ENCODE measurements around the gene ART5. TPM values are rescaled to one million over a fixed set of nuclear protein-coding genes. Genes with fewer than 3 reads are reported as not detected.
"Not testable (repeated sequence)": the region's sequence is repeated elsewhere in the genome, so short reads cannot be mapped to it uniquely, and the experiment has no call there.

ART5 gene
- total RNA-seq, 1 donor from 2014 or later, result 0.54 TPM

DNA sequence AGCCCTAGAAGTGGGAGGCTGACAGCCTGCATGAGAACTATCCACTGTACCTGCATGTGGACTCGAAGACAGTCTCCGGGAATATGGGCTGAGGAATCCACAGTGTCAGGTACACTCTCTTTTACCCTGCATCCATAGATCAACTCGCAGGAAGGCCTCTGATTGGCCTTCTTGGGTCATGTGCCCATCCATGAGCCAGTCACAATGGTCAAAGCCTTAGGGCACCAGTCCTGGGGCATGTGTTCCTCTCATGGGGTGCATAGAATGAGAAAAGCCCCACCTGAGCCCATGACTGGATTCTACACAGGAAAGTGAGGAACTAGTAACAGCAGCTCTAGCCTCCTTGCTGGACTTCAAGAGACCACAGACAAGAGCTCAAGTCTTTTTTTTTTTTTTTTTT lies 13.8 kb upstream of the ART5 start:
- Histone ChIP-seq H3K27me3 (ENCODE audit: control insufficient read depth, insufficient read depth, low read length) (peaks cover 4% of the 10 kb centered on the region), H3K36me3 (ENCODE audit: control insufficient read depth, insufficient read depth, low read length) (no peaks in the 10 kb centered on the region), H3K4me3 (ENCODE audit: low read depth, low read length) (no peak overlapping the region)
- TF ChIP-seq, protein P1, sequence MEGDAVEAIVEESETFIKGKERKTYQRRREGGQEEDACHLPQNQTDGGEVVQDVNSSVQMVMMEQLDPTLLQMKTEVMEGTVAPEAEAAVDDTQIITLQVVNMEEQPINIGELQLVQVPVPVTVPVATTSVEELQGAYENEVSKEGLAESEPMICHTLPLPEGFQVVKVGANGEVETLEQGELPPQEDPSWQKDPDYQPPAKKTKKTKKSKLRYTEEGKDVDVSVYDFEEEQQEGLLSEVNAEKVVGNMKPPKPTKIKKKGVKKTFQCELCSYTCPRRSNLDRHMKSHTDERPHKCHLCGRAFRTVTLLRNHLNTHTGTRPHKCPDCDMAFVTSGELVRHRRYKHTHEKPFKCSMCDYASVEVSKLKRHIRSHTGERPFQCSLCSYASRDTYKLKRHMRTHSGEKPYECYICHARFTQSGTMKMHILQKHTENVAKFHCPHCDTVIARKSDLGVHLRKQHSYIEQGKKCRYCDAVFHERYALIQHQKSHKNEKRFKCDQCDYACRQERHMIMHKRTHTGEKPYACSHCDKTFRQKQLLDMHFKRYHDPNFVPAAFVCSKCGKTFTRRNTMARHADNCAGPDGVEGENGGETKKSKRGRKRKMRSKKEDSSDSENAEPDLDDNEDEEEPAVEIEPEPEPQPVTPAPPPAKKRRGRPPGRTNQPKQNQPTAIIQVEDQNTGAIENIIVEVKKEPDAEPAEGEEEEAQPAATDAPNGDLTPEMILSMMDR (IDR thresholded peaks at IDR 0.05; ENCODE audit: insufficient read depth, low read length, poor library complexity, severe bottlenecking), result no peak
- DNase-seq (ENCODE audit: low read depth), result no peak

DNA sequence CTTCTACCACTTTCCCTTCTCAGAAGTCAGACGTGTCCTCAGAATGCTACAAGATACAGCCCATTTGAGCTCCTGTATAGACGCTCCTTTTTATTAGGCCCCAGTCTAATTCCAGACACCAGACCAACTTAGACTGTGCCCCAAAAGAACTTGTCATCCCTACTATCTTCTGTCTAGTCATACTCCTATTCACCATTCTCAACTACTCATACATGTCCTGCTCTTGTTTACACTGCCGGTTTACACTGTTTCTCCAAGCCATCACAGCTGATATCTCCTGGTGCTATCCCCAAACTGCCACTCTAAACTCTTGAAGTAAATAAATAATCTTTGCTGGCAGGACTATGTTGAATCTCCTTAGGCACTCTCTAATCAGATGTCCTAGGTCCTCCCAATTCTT lies 10.7 kb upstream of the ART5 start:
- not testable (repeated sequence) for H3K36me3 ChIP-seq (ENCODE audit: control insufficient read depth, insufficient read depth, low read length)

DNA sequence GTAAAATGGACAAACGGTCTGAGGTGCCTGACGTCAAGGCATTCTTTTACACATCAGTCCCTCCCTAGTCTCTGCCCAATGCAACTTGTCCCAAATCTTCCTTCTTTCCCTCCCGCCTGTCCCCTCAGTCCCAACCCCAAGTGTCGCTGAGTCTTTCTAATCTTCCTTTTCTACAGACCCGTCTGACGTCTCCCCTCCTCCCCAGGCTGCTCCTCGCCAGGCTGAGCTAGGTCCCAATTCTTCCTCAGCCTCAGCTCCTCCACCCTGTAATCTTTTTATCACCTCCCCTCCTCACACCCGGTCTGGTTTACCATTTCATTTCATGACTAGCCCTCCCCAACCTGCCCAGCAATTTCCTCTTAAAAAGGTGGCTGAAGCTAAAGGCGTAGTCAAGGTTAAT lies 7.6 kb upstream of the ART5 start:
- H3K27me3 ChIP-seq (ENCODE audit: control insufficient read depth, insufficient read depth, low read length), result peaks cover 11% of the 10 kb centered on the region
- not testable (repeated sequence) for DNase-seq (ENCODE audit: low read depth); H3K4me3 ChIP-seq (ENCODE audit: low read depth, low read length)

More for the DNA sequence above, 10.7 kb upstream of the ART5 start:
- H3K4me3 ChIP-seq (ENCODE audit: low read depth, low read length); DNase-seq (ENCODE audit: low read depth): not testable (repeated sequence)
- H3K27me3 ChIP-seq (ENCODE audit: control insufficient read depth, insufficient read depth, low read length), result peaks cover 11% of the 10 kb centered on the region

DNA sequence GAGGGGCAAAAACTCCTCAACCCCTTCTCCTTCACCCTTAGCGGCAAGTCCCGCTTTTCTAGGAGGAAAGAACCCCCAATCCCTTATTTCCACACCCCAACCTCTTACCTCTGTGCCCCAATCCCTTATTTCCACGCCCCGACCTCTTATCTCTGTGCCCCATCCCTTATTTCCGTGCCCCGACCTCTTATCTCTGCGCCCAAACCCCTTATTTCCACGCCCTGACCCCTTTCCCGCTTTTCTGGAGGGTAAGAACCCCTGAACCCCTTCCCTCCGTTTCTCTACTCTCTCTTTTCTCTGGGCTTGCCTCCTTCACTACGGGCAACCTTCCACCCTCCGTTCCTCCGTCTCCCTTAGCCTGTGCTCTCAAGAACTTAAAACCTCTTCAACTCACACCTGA lies 7.1 kb upstream of the ART5 start:
- H3K36me3 ChIP-seq (ENCODE audit: control insufficient read depth, insufficient read depth, low read length); H3K4me3 ChIP-seq (ENCODE audit: low read depth, low read length); DNase-seq (ENCODE audit: low read depth): not testable (repeated sequence)
- H3K27me3 ChIP-seq (ENCODE audit: control insufficient read depth, insufficient read depth, low read length), result peaks cover 11% of the 10 kb centered on the region

More for the DNA sequence above, 7.6 kb upstream of the ART5 start:
- not testable (repeated sequence) for H3K36me3 ChIP-seq (ENCODE audit: control insufficient read depth, insufficient read depth, low read length)

DNA sequence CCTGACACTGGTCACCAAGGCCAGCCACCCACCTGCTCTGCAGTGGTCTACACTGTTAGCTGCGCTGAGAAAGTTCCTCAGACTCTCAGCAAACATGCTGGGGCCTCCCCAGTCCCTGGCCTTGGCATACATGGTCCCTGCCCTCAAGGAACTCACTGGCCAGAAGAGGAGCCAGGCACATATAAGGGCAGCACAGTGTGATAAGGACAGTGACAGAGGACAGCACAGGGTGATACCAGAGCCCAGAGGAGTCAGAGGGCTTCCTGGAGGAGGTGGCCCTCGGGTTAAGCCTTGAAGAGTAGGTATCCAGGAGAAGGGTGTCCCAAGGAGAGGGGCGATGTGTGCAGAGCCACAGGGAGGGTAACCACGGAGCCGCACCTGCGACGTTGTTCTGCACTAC lies 3.8 kb upstream of the ART5 start:
- TF ChIP-seq, protein P1 (IDR thresholded peaks at IDR 0.05; ENCODE audit: insufficient read depth, low read length, poor library complexity, severe bottlenecking), result no peak
- Histone ChIP-seq H3K27me3 (ENCODE audit: control insufficient read depth, insufficient read depth, low read length) (peaks cover 21% of the 10 kb centered on the region), H3K36me3 (ENCODE audit: control insufficient read depth, insufficient read depth, low read length) (no peaks in the 10 kb centered on the region), H3K4me3 (ENCODE audit: low read depth, low read length) (no peak overlapping the region)
- no peak for DNase-seq (ENCODE audit: low read depth)

DNA sequence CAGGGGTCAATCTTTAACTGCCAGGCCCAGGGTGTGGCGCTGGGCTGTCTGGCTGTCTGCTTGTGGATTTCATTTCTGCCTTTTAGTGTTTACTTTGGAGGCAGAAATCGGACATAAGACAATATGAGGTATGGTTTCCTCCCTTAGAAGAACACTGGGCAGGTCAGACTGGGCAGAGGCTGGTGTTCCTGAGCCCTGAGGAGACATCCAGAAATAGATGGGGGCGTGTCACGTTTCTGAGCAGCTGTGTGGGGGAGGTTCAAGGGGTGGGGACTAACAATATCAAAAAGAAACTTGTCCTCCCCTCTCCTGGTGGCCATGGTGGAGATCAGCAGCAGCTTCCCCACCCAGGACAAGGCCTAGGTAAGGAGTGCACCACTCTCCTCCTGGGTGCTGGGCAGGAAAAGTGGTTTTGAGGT lies 3.0 kb upstream of the ART5 start, which contains the start of gene ART1:
Gene ART1, plus strand, starts transcription at position 312 of the 419 bp plus-strand sequence. CDS start 14,086 bp downstream, outside the sequence.
- H3K4me3 ChIP-seq (ENCODE audit: low read depth, low read length), result no peak within 1 kb of the TSS
- TF ChIP-seq, protein P1 (IDR thresholded peaks at IDR 0.05; ENCODE audit: insufficient read depth, low read length, poor library complexity, severe bottlenecking), result no peak
- DNase-seq (ENCODE audit: low read depth), result no peak
- no peaks in the 10 kb centered on the region for H3K36me3 ChIP-seq (ENCODE audit: control insufficient read depth, insufficient read depth, low read length)
- peaks cover 21% of the 10 kb centered on the region for H3K27me3 ChIP-seq (ENCODE audit: control insufficient read depth, insufficient read depth, low read length)

DNA sequence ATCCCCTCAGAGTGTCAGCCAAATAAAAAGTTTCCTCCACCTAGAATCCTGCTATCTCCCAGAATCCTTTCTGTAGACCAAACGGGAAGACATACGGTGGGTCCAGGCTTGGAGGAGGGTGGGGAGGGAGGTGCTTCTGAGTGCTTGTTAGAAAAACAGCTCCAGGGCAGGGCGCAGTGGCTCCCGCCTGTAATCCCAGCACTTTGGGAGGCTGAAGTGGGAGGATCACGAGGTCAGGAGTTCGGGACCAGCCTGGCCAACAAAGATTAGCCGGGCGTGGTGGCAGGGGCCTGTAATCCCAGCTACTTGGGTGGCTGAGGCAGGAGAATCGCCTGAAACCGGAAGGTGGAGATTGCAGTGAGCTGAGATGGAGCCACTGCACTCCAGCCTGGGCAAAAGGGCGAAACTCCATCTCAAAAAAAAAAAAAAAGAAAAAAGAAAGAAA lies 1.3 kb upstream of the ART5 start:
- not testable (repeated sequence) for H3K4me3 ChIP-seq (ENCODE audit: low read depth, low read length); H3K36me3 ChIP-seq (ENCODE audit: control insufficient read depth, insufficient read depth, low read length); DNase-seq (ENCODE audit: low read depth)
- H3K27me3 ChIP-seq (ENCODE audit: control insufficient read depth, insufficient read depth, low read length), result peaks cover 12% of the 10 kb centered on the region

DNA sequence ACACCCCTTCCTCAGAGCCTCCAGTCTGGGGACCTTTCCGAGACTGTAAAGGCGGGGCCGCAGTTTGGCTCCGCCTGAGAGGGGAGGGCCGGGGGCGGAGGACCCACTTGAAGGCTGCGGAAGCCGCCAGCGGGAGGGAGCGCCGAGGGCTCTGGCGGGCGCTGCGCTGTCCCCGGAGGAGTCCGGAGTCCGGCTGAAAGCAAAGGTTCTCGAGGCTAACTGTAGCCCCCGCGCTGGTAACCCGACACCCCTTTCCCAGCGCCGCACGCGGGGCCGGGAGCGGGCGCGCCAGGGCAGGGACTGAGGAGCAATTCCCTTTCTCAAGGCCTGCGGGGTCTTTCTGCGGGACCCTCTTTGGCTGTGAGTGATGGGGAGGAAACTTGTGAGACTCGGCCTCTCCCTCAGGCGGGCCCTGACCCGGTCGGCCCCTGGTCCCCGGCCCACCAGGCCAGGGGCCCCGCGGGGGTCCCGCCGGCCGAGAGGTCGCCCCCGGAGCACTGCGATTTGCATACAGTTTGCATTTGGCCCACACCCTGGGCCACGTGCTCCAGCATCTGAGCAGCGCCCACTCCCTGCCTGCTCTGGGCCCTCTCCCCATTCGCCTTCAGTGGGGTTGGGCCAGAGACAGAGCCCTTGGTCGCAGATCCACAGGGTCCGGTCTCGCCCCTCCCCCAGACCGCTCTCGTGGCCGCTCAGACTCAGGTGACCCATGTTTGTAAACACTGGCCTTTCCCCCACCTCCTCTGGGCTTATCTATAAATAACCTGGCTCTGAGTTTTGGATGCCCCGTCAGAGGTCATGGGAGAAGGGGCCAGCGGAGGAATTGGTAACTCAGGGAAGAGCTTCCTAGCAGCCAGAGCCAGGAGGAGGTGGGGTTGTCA lies 519 bp upstream of the ART5 start:
- peak overlapping the region; percentile 49 for H3K4me3 ChIP-seq (ENCODE audit: low read depth, low read length)
- TF ChIP-seq, protein P1 (IDR thresholded peaks at IDR 0.05; ENCODE audit: insufficient read depth, low read length, poor library complexity, severe bottlenecking), result no peak
- peak; percentile 38 for DNase-seq (ENCODE audit: low read depth)
- H3K27me3 ChIP-seq (ENCODE audit: control insufficient read depth, insufficient read depth, low read length), result peaks cover 14% of the 10 kb centered on the region
- H3K36me3 ChIP-seq (ENCODE audit: control insufficient read depth, insufficient read depth, low read length), result no peaks in the 10 kb centered on the region
